DMS 273 treated with DMSO at 0.1 percent for 48 hours (cell line): ENCODE measurements around the gene NTN1.
"Not testable (repeated sequence)": the region's sequence is repeated elsewhere in the genome, so short reads cannot be mapped to it uniquely, and the experiment has no call there.

ENCODE experiments used
- DNase-seq: peaks from one replicate; lab custom pipeline; 2025; lab: John Stamatoyannopoulos, UW

NTN1 gene

GRCh38 chr17:9021158-9021991 is at the start of gene NTN1:
Gene NTN1 (plus strand): TSS chr17:9021510. CDS start chr17:9022374, 864 bp downstream.
- DNase-seq, result no peak

GRCh38 chr17:8975091-8975725 is 46.1 kb upstream of the NTN1 start:
- DNase-seq, result no peak

- no peak for DNase-seq
These were observed 44.7 kb upstream of the NTN1 start for GRCh38 chr17:8976638-8977037.

GRCh38 chr17:8979715-8980114 is 41.6 kb upstream of the NTN1 start:
- DNase-seq, result no peak

GRCh38 chr17:8981443-8981842 is 39.9 kb upstream of the NTN1 start:
- no peak for DNase-seq

- DNase-seq, result not testable (repeated sequence)
These were observed 37.1 kb upstream of the NTN1 start for GRCh38 chr17:8984225-8984624.

GRCh38 chr17:8985054-8985701 is 36.1 kb upstream of the NTN1 start:
- no peak for DNase-seq

GRCh38 chr17:8986295-8986694 is 35.0 kb upstream of the NTN1 start:
- no peak for DNase-seq

- DNase-seq, result not testable (repeated sequence)
These were observed 32.9 kb upstream of the NTN1 start for GRCh38 chr17:8988263-8988935.

- DNase-seq, result no peak
These were observed 29.6 kb upstream of the NTN1 start for GRCh38 chr17:8991514-8992285.

GRCh38 chr17:8994319-8994718 is 27.0 kb upstream of the NTN1 start:
- DNase-seq, result peak; percentile 3

- DNase-seq, result no peak
These were observed 25.6 kb upstream of the NTN1 start for GRCh38 chr17:8995711-8996110.

- peak; percentile 16 for DNase-seq
These were observed 23.2 kb upstream of the NTN1 start for GRCh38 chr17:8997994-8998628.

GRCh38 chr17:9001559-9001958 is 19.8 kb upstream of the NTN1 start:
- DNase-seq, result no peak

GRCh38 chr17:9002227-9002605 is 19.1 kb upstream of the NTN1 start:
- no peak for DNase-seq

- no peak for DNase-seq
These were observed 18.5 kb upstream of the NTN1 start for GRCh38 chr17:9002606-9003354.

- no peak for DNase-seq
These were observed 17.8 kb upstream of the NTN1 start for GRCh38 chr17:9003355-9004131.

- no peak for DNase-seq
These were observed 17.0 kb upstream of the NTN1 start for GRCh38 chr17:9004132-9004960.

GRCh38 chr17:9004961-9005285 is 16.4 kb upstream of the NTN1 start:
- no peak for DNase-seq
